Body of pancreas (tissue), 4 donors: Measurements from ENCODE around the gene ANGEL2.

Source experiments
- POLR2A ChIP-seq, 3 donors: fragments of 450-650 bp; IDR thresholded peaks; one replicate each; pipeline ENCODE4 v1.6.1; 2016; ENCODE audit warnings: antibody characterized with exemption in 3 of 3, mild to moderate bottlenecking in 2 of 3
- TF ChIP-seq, protein P1 (sequence below), 7 experiments: fragments of 450-650 bp in 4 of 7; fragments of 200-600 bp in 3 of 7; sonication (generic) in 3 of 7; IDR thresholded peaks; one replicate each; pipeline ENCODE4 v1.5.1; 2016 to 2019; ENCODE audit warnings: antibody characterized with exemption in 7 of 7

DNA sequence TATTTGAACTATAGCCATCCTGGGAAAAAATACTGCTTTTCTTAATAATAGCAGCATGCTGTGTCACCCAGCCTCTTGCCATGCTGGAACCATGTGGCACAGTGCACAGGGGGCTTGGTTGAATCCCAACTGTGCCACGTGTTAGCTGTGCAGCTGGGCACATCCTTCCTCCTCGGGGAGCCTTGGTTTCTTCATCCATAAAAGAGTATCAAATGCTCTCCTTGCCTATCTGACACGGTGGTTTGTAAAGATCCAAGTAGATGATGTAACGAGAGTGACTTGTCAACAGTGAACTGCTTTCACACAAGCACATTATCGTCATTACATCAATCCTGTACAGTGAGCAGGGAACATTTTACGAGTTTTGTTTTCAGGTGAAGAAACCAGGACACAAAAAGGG, 41.0 kb downstream of the ANGEL2 start:
- no peak for TF ChIP-seq POLR2A (IDR thresholded peaks at IDR 0.05)
- TF ChIP-seq, protein P1, sequence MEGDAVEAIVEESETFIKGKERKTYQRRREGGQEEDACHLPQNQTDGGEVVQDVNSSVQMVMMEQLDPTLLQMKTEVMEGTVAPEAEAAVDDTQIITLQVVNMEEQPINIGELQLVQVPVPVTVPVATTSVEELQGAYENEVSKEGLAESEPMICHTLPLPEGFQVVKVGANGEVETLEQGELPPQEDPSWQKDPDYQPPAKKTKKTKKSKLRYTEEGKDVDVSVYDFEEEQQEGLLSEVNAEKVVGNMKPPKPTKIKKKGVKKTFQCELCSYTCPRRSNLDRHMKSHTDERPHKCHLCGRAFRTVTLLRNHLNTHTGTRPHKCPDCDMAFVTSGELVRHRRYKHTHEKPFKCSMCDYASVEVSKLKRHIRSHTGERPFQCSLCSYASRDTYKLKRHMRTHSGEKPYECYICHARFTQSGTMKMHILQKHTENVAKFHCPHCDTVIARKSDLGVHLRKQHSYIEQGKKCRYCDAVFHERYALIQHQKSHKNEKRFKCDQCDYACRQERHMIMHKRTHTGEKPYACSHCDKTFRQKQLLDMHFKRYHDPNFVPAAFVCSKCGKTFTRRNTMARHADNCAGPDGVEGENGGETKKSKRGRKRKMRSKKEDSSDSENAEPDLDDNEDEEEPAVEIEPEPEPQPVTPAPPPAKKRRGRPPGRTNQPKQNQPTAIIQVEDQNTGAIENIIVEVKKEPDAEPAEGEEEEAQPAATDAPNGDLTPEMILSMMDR (IDR thresholded peaks at IDR 0.05): no peak
